RPMI7951 (cell line): ENCODE data around the gene COL18A1. TPM values are rescaled to one million over a fixed set of nuclear protein-coding genes. Genes with fewer than 3 reads are reported as not detected.

Experiments used
- DNase-seq: peaks from one replicate; pipeline ENCODE4 v3.0.0-alpha.2; 2012; ENCODE audit warnings: low read depth
- total RNA-seq: library from RNA; depleted of rRNA; stranded (reverse); fragments of >200 nt; shearing (Covaris generic); gene quantifications from 2 replicates; pipeline ENCODE4 v1.2.3, GENCODE V29; 2014

Gene COL18A1
- total RNA-seq, 1 experiment from 2014 or later = 72.3 TPM

GRCh38 chr21:45468051-45468970, 63.3 kb downstream of the COL18A1 start:
- DNase-seq = no peak

DNA sequence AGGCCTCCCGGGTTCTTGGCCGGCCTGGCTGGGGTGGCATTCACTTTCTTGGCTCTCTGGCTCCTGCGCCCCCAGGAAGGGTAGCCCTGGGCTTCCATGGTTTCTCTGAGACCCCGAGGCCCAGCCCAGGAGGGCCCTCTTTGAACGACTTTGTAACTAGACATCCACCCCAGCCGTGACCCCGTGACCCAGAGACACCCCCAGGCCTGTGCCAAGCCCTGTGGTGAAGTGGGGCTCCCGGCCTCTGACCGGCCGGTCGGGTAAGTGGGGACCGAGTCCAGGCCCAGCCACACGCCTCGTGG, 64.0 kb downstream of the COL18A1 start:
- no peak for DNase-seq

DNA sequence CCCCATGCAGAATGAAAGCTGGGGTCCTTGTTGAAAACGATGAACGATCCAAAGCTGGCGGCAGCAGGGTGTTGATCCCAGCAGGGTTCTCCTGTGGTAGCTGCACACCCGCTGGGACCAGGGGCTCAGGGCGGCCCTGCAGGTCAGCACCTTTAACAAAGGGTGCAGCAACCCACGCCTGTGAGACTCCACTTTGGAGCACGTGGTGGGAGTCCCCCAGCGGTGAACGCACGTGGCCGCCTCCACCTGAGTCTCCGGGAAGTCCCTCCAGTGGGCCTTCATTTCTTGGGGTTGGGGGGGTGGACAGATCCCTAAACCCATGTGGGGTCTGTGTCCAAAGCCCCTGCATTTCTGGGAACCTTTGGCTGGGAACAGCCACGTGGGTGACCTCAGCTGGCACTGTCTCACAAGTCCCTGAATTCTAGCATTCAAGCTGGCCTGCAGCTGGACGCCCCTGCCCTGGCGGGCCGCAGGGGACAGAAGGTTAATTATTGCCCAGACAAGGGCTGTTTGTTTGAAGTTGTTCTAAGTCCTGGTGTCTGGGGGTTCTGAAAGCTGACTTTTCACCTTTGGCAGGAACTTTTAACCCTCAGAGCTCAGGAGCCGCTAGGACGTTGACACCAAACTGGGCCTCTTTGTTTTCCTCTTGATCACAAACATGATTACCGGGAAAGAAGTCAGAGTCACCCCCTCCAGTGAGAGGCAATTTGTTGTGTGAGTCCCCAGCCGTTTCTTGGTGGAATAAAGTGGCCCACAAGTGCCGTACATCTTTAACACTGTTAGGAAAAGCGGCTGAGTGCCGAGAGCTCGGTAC, 64.5 kb downstream of the COL18A1 start:
- DNase-seq = peak; percentile 9

DNA sequence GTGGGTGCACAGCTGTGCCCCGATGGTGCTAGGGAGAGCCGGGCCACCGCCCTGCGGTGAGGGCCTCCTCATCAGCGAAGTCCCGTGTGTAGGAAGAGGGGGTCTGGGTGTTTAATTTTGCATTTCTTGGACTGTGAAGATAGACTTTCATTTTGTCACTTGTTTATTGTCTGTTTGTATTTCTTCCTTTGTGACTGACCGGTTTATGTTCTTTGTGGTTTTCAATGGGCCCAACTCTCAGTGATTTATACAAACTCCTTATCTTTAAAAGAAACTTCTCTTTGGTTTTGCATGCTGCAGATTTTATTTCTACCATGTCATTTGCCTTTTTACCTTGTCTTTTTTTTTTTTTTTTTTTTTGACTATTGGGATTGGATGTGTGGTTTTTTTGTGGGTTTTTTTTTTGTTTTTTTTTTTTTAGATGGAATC, 65.1 kb downstream of the COL18A1 start:
- peak; percentile 15 for DNase-seq

DNA sequence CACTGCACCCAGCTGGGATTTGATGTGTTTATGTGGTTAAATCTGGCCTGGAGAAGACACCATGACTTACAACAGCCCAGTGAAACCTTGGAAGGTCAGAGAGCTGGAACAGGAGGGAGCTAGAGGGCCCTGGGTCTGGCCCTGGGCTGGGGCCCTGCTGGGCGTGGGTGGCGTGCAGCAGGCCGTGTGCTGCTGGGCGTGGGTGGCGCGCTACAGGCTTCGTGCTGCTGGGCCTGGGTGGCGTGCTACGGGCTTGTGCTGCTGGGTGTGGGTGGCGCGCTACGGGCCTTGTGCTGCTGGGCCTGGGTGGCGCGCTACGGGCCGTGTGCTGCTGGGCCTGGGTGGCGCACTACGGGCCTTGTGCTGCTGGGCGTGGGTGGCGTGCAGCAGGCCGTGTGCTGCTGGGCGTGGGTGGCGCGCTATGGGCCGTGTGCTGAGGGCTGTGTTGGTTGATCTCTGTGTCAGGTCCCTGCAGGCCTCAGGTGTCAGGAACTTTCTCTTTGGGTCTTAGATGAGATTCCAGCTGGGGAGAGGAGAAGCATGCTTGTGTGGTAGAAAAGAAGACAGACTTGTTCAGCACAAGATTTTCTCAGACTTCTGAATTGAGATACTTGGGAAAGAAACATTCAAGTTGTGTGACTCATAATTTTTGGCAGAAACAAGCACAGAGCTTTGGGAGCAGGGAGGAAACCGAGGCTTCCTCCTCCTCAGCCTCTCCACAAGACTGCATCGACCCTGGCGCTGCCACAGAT, 66.0 kb downstream of the COL18A1 start:
- DNase-seq = peak; percentile 86

- DNase-seq = no peak
Measured at GRCh38 chr21:45471525-45472221, 66.7 kb downstream of the COL18A1 start.

- no peak for DNase-seq
Measured at GRCh38 chr21:45472445-45473365, 67.7 kb downstream of the COL18A1 start.

DNA sequence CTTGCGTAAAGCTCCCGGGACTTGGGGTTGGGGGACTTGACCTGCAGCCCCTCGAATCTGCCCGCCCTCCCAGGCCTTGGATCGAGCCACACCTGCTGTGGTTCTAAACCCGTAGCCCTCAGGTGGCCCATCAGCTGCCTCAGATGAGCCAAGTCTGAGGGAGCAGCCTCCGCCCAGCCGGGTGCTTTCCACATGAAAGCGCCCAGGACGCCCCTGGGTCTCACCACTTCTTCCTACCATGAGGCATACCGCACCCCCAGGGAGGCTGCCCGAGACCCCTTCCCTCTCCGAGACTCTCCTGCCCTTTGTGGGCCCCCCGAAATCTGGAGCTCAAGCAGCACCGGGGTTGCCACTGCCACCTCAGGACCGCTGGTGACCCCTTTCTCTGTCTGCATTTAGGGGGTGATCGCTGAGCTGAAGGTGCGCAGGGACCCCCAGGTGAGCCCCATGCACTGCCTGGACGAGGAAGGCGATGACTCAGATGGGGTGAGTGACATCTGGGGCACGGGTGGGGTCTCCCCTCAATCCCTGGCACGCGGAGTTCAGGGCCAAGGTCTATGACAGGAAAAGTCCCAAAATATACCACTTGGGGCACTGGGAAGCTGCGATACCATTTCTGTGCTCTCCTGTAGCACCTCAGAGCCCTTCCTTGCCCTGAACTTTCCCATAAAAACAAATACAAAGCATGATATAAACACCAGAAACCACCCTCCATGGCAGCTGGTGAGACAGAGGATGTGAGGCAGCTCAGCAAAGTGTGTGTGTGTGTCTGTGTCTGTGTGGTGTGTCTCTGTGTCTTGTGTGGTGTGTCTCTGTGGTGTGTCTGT, 68.7 kb downstream of the COL18A1 start:
- no peak for DNase-seq

DNA sequence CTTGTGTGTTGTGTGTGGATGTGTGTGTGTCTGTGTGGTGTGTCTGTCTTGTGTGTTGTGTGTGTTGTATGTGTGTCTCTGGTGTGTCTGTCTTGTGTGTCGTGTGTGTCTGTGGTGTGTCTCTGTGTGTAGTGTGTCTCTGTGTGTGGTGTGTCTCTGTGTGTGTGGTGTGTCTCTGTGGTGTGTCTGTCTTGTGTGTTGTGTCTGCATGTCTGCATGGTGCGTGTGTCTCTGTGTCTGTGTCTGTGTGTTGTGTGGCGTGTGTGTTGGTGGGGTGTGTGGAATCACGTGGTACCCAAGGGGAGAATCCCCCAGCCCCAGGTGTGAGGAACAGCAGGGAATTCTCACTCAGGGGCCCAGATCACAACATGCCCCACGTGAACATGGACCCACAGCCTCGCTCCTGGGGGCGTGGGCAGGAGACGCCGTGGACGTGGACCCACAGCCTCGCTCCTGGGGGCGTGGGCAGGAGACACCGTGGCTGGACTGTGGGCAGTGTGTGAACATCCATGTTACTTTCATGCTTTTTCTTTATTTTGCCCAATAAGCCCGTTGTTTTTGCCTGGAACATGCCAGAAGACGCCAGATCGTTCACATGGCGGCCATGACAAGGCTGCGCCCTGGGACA, 69.5 kb downstream of the COL18A1 start:
- no peak for DNase-seq

DNA sequence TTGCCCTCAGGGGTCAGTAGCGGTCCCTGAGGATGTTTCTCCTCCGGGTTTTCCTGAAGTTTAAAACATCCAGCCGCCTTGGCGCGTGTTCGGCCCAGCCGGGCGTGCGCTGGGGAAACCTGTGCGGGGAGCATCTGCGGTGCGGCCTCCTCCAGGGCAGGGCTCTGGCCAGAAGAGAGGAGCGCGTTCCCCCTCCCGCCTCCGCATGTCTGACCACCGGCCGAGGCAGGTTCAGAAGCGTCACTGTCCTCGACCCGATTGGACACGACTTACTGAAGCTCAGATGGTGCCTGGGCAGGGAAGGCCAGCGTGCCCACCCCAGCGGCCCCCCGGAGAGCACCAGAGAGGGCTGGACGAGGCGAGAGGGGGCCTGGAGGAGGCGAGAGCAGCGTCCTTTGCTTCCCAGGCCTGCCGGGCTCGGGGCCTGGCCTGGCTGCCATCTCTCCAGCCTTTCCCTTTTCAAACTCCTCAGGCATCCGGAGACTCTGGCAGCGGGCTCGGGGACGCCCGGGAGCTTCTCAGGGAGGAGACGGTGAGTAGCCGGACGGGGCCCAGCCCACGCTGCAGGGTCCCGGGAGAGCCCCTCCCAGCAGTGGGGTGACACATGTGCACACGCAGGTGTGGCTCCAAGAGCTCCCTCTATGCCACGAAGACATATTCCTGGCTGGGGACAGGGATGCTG, 70.2 kb downstream of the COL18A1 start:
- DNase-seq = no peak

DNA sequence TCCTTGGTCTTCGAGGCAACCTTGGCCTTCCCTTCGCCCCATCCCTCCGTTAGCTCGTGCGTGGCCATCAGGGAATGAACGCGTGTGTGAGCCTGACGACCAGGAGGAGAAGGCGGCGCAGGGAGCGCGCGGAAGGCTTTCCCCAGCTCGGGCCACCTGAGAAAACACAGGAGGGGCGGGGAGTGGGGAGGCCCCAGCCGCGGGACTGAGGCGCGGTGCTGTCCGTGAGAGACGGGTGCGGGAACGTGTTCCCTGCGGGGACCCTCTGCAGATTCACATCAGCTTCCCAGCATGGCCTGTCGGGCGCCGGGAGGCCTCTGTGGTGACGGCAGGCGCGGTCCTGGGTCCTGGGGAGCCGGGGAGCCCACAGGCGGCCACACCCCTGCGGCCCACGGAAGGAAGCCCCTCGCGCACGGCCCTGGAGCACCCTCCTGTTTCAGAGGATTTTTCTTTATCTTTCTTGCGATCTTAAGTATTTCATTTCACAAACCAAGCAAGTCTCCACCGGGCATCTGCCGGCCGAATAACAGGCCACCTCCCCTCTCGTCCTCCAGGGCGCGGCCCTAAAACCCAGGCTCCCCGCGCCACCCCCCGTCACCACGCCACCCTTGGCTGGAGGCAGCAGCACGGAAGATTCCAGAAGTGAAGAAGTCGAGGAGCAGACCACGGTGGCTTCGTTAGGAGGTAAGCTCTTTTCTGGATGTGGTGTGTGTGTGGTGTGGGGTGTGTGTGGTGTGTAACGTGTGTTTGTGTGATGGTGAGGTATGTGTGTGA, 71.0 kb downstream of the COL18A1 start:
- no peak for DNase-seq

GRCh38 chr21:45476582-45476981, 71.6 kb downstream of the COL18A1 start:
- no peak for DNase-seq

DNA sequence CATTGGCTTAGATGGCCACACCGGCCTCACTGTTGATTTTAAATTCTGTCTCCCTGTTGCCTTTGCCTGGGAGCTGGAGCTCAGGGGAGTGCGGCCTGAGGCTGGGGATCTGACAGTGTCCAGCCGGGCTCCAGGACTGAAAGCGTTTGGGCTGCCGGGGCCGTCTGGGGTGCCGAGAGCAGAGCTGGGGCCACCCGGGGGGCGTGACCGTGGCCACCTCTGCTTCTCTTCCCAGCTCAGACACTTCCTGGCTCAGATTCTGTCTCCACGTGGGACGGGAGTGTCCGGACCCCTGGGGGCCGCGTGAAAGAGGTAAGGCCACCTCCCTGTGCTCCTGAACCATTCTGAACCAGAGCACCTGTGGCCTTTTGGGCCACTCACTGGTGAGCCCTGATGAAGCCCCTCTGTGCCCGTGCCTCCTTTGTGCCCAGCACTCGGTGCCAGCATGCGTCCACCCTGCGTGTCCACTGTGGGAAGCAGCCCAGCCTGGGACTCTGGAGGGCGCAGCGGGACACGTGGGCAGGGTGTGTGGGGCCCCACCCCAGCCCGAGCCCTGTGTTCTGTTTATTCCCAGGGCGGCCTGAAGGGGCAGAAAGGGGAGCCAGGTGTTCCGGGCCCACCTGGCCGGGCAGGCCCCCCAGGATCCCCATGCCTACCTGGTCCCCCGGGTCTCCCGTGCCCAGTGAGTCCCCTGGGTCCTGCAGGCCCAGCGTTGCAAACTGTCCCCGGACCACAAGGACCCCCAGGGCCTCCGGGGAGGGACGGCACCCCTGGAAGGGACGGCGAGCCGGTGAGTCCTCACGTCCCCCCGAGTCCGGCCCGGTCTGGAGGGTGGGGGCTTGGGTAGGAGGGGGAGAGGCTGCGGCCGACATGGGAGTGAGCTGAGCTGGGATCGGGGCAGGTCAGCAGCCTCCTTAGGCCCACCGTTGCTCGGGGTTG, 72.5 kb downstream of the COL18A1 start:
- no peak for DNase-seq

DNA sequence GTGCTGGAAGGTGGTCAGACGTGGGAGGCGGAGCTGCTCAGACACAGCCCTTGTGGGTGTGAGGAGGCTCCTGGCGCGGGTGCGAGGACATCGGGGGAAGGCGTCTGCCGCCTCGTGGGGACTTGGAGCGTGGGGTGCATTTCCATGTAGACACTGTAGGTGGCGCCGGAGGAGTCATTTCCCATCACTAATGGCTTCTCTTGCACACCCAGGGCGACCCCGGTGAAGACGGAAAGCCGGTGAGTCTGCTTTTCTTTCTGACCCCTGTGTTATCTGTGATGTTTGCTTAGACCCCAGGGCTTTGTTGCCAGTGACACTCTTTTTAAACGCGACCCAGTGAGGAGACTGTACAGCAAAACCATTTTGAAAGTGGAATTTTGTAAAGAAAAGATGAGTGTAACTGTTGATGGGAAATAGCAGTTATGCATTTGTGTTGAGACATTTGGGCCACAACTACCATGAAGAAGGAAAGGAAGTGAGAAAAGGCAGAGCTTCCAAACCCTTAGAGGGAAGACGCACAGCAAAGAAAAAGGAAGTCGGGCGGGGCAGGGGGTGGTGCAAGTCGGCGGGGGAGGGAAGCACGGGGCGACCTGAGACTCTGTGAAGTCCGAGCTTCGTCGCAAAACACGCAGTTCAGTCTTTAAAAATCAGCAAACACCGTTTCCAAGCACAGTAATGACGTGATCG, 73.3 kb downstream of the COL18A1 start:
- no peak for DNase-seq

DNA sequence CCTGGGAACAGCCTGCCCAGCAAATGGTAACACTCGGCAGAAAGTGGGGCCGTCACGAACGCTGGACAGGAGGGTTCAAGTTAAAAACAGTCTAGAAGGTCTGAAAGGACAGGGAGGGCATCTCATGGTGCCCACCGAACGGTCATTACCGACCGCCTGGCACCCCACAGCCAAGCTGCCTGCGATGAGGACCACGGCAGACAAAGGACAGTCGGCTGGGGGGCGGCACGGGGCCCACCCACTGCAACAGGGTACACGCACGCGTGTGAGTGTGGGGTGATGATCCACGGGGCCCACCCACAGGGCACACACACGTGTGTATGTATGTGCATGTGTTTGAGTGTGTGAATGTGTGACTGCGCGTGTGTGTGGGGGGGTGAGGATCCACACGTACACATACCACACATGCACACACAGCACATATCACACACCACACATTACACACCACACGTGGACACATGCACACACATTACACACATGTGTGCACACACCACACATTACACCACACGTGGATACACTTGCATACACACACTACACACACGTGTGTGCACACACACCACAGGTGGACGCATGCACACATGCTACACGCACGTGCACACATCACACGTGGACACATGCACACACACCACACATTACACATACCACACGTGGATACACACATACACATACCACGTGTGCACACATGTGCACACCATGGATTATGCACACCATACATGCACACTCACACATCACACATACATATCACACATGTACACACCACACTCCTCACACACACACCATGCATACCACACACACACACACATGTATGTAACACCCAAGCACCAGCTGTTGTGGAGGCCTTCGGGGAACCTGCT, 74.1 kb downstream of the COL18A1 start:
- DNase-seq = no peak
